ENCODE results near the gene MLIP.

- TF ChIP-seq CTCF (IDR thresholded peaks at IDR 0.05) (no peak), POLR2AphosphoS5 (IDR thresholded peaks at IDR 0.05) (no peak)
Observed at GRCh38 chr6:54236984-54237383, 125.7 kb downstream of the MLIP start.

All from suprapubic skin (tissue), 3 donors.